HFF-Myc (cell line): ENCODE data around the gene SLC25A26.

ENCODE experiments used
- DNase-seq: peaks from one replicate; pipeline ENCODE4 v3.0.0-alpha.2; 2011; ENCODE audit warnings: low read depth; ENCODE audit errors: extremely low read depth
- H3K4me3 ChIP-seq: replicated peaks from 2 replicates; pipeline ENCODE4 v1.5.1; 2011; ENCODE audit warnings: low read depth, mild to moderate bottlenecking, control low read depth, low read length
- CTCF ChIP-seq: IDR thresholded peaks from 2 replicates; pipeline ENCODE4 v1.5.1; 2012; ENCODE audit warnings: mild to moderate bottlenecking, low read depth, low read length, control low read depth; ENCODE audit errors: missing control alignments

The SLC25A26 gene

GRCh38 chr3:66423791-66424190 lies 203.0 kb downstream of the SLC25A26 start:
- no peak for TF ChIP-seq CTCF
- DNase-seq: no peak

GRCh38 chr3:66425032-66425431 lies 204.2 kb downstream of the SLC25A26 start:
- DNase-seq: no peak
- TF ChIP-seq CTCF: no peak
- H3K4me3 ChIP-seq: no peak overlapping the region

More at GRCh38 chr3:66423791-66424190, 203.0 kb downstream of the SLC25A26 start:
- H3K4me3 ChIP-seq: no peak overlapping the region

GRCh38 chr3:66425576-66426114 lies 204.8 kb downstream of the SLC25A26 start:
- no peak for TF ChIP-seq CTCF
- DNase-seq: no peak

GRCh38 chr3:66426135-66426534 lies 205.3 kb downstream of the SLC25A26 start:
- no peak overlapping the region for H3K4me3 ChIP-seq
- DNase-seq: no peak
- no peak for TF ChIP-seq CTCF

More at GRCh38 chr3:66425576-66426114, 204.8 kb downstream of the SLC25A26 start:
- no peak overlapping the region for H3K4me3 ChIP-seq

- H3K4me3 ChIP-seq: no peak overlapping the region
- DNase-seq: no peak
- no peak for TF ChIP-seq CTCF
Measured at GRCh38 chr3:66427352-66427751, 206.6 kb downstream of the SLC25A26 start.

- H3K4me3 ChIP-seq: no peak overlapping the region
- no peak for TF ChIP-seq CTCF
- DNase-seq: no peak
Measured at GRCh38 chr3:66427951-66428474, 207.2 kb downstream of the SLC25A26 start.
